Mammary epithelial cell (primary cell): Measurements from ENCODE around the gene TXNRD2.

Experiments used
- CTCF ChIP-seq, 2 donors: IDR thresholded peaks in 1 of 2; conservative IDR thresholded peaks in 1 of 2; 2 replicates each; pipeline ENCODE4 v1.5.1; 2011 to 2012; ENCODE audit warnings: inconsistent platforms in 2 of 2, low read length in 2 of 2, mild to moderate bottlenecking in 2 of 2, control low read depth in 1 of 2, low read depth in 1 of 2; ENCODE audit not compliant: insufficient read depth in 1 of 2; ENCODE audit errors: extremely low read depth in 1 of 2
- EZH2 ChIP-seq: IDR thresholded peaks from 2 replicates; pipeline ENCODE4 v1.6.1; 2012; ENCODE audit warnings: low read length, inconsistent platforms, borderline replicate concordance

DNA sequence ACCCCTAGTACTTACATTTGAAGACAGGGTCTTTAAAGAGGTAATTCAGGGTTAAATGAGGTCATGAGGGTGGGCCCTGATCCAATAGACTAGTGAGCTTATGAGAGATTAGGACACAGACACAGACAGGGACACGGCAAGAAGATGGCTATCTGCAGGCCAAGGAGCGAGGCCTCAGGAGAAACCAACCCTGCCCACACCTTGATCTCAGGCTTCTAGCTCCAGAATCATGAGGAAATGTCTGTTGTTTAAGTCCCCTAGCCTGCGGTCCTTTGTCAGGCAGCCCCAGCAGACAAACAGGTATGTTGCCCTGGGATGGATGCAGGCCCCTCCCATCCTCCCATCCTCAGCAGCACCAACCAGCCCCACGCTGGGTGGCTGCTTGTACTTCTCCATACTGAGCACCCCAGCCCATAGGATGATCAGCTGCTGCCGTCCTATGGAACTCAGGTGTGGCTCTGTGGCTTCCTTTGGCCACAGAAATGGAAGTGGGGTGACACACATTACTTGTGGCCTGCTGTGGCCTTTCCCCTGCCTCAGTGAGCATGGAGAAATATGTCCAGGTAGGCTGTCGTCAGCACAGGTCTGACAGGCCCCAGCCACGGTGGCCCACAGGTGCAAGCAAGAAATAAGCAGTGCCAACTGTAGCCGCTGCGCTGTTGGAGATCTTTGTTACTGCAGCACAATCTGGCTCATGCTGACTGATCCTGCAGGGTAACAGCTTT, 94.8 kb downstream of the TXNRD2 start:
- no peak for TF ChIP-seq CTCF (conservative IDR thresholded peaks at IDR 0.05 in 1 of 2, IDR thresholded peaks at IDR 0.05 in 1 of 2; ENCODE audit: extremely low read depth in 1 of 2, insufficient read depth in 1 of 2, low read depth in 1 of 2, low read length in 2 of 2)
- no peak for TF ChIP-seq EZH2
